Left renal cortex interstitium (tissue), 4 donors: Measurements from ENCODE around the gene TCF23. TPM values are rescaled to one million over a fixed set of nuclear protein-coding genes. Genes with fewer than 3 reads are reported as not detected.
A peak's percentile ranks its signal among the peaks of the same experiment; 100 is the strongest.

Source experiments
- DNase-seq, 4 donors: peaks; one replicate each; pipeline ENCODE4 v3.0.0-alpha.2; 2013; ENCODE audit warnings: low read depth in 4 of 4, low spot score in 2 of 4, missing footprints in 1 of 4
- polyA plus RNA-seq, 4 donors: library from polyadenylated mRNA; unstranded; fragments of 120-200 nt; gene quantifications; one replicate each; pipeline ENCODE4 v1.2.1, GENCODE V29; 2013; ENCODE audit not compliant: insufficient read length in 4 of 4

The TCF23 gene
- polyA plus RNA-seq, 4 donors = 0.42 to 0.76 (median 0.70) TPM

- no peak for DNase-seq
Observed at GRCh38 chr2:27127883-27128667, 20.7 kb upstream of the TCF23 start.

DNA sequence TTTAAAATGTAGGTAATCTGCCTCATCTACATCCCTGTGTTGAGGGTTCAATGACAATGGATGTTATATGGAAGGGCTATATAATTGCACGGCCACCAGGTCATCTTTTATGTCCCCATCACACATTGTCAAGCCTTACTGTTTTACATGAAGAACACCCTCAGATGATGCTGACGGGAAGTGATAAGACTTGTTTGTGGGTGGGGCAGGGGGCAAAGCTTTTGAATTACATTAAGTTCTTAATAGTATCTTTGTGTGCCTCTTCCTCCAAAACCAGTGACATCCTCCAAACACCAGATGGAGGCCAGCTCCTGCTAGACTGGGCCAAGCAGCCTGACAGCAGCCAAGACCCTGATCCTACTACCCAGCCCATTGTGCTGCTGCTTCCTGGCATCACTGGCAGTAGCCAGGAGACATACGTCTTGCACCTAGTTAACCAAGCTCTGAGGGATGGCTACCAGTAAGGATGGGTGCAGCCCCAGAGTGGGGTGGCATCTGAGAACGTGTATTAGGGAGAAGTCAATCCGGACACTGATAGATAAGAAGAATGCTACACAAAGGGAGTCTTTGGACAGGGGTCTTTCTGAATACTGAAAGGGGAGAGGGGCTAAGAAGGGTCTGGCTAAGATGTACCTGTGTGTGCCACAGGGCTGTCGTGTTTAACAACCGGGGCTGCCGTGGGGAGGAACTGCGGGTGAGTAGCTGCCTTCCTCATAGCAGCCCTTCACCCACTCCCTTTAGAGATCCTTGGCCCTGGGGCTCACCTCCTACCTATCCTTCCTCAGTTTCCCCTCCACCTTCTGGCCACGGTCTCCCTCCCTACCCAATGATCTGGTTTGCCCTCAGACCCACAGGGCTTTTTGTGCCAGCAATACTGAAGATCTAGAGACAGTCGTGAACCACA is 19.9 kb upstream of the TCF23 start:
- DNase-seq = no peak

GRCh38 chr2:27130396-27130795 is 18.4 kb upstream of the TCF23 start:
- no peak for DNase-seq

DNA sequence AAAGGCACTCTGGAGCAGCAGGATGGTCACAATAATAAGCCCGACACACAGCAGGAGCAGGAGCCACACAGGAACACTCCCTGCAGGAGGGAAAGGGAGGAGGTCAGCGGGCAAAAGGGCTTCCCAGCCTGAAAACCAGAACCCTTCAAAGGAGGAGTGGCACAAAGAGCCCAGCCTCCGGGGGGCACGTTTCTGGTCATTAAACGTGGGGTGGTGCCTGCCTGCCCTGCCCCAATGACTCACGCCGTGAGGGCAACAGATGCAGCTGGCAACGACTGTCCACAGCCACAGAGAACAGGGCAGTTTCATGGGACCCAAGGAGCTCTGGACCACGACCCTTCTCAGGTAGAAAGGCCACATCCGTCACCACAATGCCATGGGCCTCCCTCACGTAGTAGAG is 17.4 kb upstream of the TCF23 start:
- DNase-seq = no peak

GRCh38 chr2:27133195-27133875 is 15.5 kb upstream of the TCF23 start:
- DNase-seq = no peak

- DNase-seq = peak; percentile 87 to 96 (median 92)
Observed at GRCh38 chr2:27133905-27134780, 14.7 kb upstream of the TCF23 start, which contains the start of gene PREB. PREB (minus strand) TSS chr2:27134636; CDS start chr2:27134421, 215 bp downstream.

- DNase-seq = no peak
Observed at GRCh38 chr2:27134781-27135477, 13.9 kb upstream of the TCF23 start.

DNA sequence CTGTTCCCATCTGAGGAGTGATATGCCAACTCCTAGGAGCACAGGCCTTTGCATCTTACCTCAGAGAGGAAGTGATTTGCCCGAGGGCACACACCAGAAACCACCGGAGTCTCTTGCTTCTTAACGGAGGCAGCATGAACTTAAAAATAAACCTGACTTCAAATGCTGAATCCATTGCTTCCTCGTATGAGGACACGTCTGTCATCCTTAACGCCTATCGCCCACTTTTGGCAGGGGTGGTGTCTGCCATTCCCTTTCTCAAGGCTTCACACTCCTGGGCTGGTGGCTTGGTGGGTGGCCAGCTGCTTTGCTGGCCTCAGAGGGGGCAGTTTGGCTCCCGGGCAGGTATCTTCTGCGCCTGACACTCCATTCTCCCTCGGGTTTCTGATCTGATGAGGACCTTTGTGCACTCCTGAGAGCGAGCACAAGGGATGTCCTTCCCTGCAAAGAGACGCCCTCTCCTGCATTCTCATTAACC is 13.3 kb upstream of the TCF23 start:
- no peak for DNase-seq

GRCh38 chr2:27136751-27137150 is 12.1 kb upstream of the TCF23 start:
- no peak for DNase-seq

GRCh38 chr2:27137322-27137935 is 11.4 kb upstream of the TCF23 start:
- no peak for DNase-seq

- DNase-seq = no peak
Observed at GRCh38 chr2:27138111-27138510, 10.7 kb upstream of the TCF23 start.

DNA sequence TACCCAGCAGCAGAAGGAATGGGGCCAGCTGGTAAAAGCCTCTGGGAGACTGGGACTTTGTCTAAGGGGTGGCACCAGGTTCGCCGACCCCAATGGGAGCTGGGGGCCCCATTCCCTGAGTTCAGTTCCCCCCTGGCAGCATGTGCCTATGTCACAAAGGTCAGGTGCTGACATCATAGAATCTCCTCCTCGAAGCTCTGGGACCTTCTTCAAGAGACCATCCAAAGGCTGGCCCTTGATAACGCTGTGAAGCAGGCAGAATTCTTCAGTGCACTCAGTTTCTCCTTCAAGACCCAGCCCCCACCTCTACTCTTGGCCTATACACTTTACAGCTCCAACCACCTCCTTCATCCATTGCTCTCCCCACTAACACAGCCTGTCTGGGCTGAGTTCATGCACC is 9.5 kb upstream of the TCF23 start, which contains the start of gene PRR30:
Gene PRR30 (minus strand): TSS at position 101 of the 400 bp plus-strand sequence. CDS start 1,081 bp downstream, outside the sequence.
- DNase-seq = no peak

GRCh38 chr2:27143285-27143684 is 5.5 kb upstream of the TCF23 start:
- no peak for DNase-seq

GRCh38 chr2:27145682-27146081 is 3.1 kb upstream of the TCF23 start:
- DNase-seq = no peak

DNA sequence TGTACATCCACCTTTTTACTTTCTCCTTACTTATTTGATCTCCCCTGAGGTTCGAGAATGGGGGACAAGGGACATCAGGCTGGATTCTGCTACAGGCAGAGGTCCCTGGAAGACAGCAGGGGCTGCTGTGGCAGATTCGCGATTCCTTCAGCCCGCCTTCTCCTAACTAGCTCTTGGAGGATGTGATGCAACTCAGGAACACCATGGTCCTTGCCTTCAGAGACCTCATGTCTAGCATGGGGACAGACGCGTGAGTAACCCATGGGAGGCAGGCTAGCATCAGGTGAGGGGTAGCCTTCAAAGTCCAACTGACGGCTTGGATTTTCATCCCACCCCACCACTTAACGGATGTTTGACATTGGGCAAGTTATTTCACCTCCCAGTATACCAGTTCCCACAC is 869 bp upstream of the TCF23 start:
- no peak for DNase-seq

DNA sequence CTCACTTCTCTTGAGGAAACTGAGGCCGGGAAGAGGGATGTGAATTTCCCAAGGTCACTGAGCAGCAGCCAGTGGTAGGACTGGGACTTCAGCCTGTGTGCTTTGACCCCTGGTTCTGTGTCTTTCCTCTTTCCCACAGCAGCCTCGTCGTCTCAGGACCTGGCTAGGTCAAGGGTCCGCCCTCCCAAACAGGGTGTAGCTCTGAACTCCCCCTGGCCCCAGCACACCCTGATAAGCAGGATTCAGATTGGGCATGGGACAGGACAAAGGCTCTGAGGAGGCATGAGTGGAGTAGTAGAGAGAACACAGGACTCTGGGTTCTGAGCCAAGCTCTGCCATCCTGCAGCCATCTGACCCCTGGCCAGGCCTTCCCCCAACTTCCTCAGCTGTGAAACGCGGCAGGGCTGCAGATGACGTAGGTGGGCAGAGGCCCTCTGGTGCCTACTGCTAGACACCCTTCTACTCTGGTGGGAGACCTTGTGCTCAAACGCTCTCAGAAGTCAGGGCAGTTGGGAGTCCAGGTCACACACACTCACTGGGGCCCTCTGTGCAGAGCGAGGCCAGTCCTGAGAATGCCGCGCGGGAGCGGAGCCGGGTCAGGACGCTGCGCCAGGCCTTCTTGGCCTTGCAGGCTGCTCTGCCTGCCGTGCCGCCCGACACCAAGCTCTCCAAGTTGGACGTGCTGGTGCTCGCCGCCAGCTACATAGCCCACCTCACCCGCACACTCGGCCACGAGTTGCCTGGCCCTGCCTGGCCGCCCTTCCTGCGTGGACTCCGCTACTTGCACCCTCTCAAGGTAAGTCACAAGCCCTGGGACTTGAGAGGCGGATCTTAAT is 984 bp downstream of the TCF23 start:
- no peak for DNase-seq

- no peak for DNase-seq
Observed at GRCh38 chr2:27150639-27151230, 1.9 kb downstream of the TCF23 start.
